Mesothelial cell of epicardium (in vitro differentiated cells): Measurements from ENCODE around the gene NUBPL. TPM values are rescaled to one million over a fixed set of nuclear protein-coding genes. Genes with fewer than 3 reads are reported as not detected.
A peak's percentile ranks its signal among the peaks of the same experiment; 100 is the strongest.

Experiments
- DNase-seq, 2 experiments: peaks; one replicate each; pipeline ENCODE4 v3.0.0; 2021; ENCODE audit warnings: low spot score in 2 of 2; ENCODE audit not compliant: unreplicated experiment in 2 of 2
- H3K27ac Mint-ChIP-seq: 2 replicates; pipeline ENCODE4 v1.8.0; 2021; ENCODE audit warnings: mixed read lengths
- H3K27me3 Mint-ChIP-seq: 2 replicates; pipeline ENCODE4 v1.8.0; 2021; ENCODE audit warnings: low read depth, mixed read lengths
- H3K36me3 Mint-ChIP-seq: 2 replicates; pipeline ENCODE4 v1.8.0; 2021; ENCODE audit warnings: mixed read lengths
- H3K4me1 Mint-ChIP-seq: 2 replicates; pipeline ENCODE4 v1.8.0; 2021; ENCODE audit warnings: mixed read lengths
- H3K4me3 Mint-ChIP-seq: 2 replicates; pipeline ENCODE4 v1.8.0; 2021; ENCODE audit warnings: mild to moderate bottlenecking, moderate library complexity, mixed read lengths
- H3K9me3 Mint-ChIP-seq: 2 replicates; pipeline ENCODE4 v1.8.0; 2021; ENCODE audit warnings: mixed read lengths
- CTCF ChIP-seq: fragments of 200-600 bp; sonication (generic); IDR thresholded peaks from one replicate; pipeline ENCODE4 v1.5.0; 2021; ENCODE audit warnings: antibody characterized with exemption; ENCODE audit not compliant: unreplicated experiment
- total RNA-seq: library from RNA; stranded (reverse); gene quantifications from 3 replicates; pipeline ENCODE4 v1.2.1, GENCODE V29; 2021

The NUBPL gene
- total RNA-seq, 1 donor from 2014 or later, result 19.7 TPM

- TF ChIP-seq CTCF, result no peak
- H3K36me3 Mint-ChIP-seq, result no peaks in the 10 kb centered on the region
Measured at GRCh38 chr14:31549817-31550216, 11.4 kb upstream of the NUBPL start.

GRCh38 chr14:31550589-31550988, 10.6 kb upstream of the NUBPL start:
- H3K4me1 Mint-ChIP-seq, result peaks cover 2% of the 10 kb centered on the region
- H3K4me3 Mint-ChIP-seq, result no peak overlapping the region
- no peak for TF ChIP-seq CTCF
- H3K36me3 Mint-ChIP-seq, result no peaks in the 10 kb centered on the region
- no peak overlapping the region for H3K27ac Mint-ChIP-seq
- no peak for DNase-seq
- peaks cover 16% of the 10 kb centered on the region for H3K9me3 Mint-ChIP-seq
- peaks cover 48% of the 10 kb centered on the region for H3K27me3 Mint-ChIP-seq

More at GRCh38 chr14:31549817-31550216, 11.4 kb upstream of the NUBPL start:
- Mint-ChIP-seq H3K4me3 (no peak overlapping the region), H3K9me3 (peaks cover 16% of the 10 kb centered on the region), H3K27ac (no peak overlapping the region), H3K4me1 (peaks cover 6% of the 10 kb centered on the region), H3K27me3 (peaks cover 44% of the 10 kb centered on the region)
- DNase-seq, result no peak

- H3K27ac Mint-ChIP-seq, result no peak overlapping the region
- H3K36me3 Mint-ChIP-seq, result no peaks in the 10 kb centered on the region
- no peaks in the 10 kb centered on the region for H3K9me3 Mint-ChIP-seq
- H3K27me3 Mint-ChIP-seq, result peaks cover 47% of the 10 kb centered on the region
- TF ChIP-seq CTCF, result no peak
- no peak for DNase-seq
- H3K4me1 Mint-ChIP-seq, result peaks cover 2% of the 10 kb centered on the region
- no peak overlapping the region for H3K4me3 Mint-ChIP-seq
Measured at GRCh38 chr14:31556191-31556590, 5.0 kb upstream of the NUBPL start.

DNA sequence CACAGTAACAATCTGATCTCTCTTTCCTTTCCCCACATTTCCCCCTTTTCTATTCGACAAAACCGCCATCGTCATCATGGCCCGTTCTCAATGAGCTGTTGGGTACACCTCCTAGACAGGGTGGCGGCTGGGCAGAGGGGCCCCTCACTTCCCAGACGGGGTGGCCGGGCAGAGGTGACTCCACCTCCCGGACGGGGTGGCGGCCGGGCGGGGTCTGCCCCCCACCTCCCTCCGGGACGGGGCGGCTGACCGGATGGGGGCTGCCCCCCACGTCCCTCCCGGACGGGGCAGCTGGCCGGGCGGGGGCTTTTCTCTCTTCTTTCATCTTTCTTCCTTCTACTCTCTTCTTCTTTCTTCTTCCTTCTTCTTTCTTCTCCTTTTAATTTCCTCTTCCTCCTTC, 1.3 kb upstream of the NUBPL start:
- Mint-ChIP-seq H3K27ac (no peak overlapping the region), H3K9me3 (no peaks in the 10 kb centered on the region), H3K4me3 (peak overlapping the region; percentile 98), H3K36me3 (no peaks in the 10 kb centered on the region), H3K27me3 (peaks cover 25% of the 10 kb centered on the region), H3K4me1 (peaks cover 20% of the 10 kb centered on the region)
- no peak for TF ChIP-seq CTCF
- peak in 1 of 2 experiments; percentile 19 for DNase-seq

GRCh38 chr14:31560759-31561154, 447 bp upstream of the NUBPL start:
- H3K4me1 Mint-ChIP-seq, result peaks cover 20% of the 10 kb centered on the region
- no peak for DNase-seq
- H3K27ac Mint-ChIP-seq, result peak overlapping the region; percentile 99
- H3K9me3 Mint-ChIP-seq, result no peaks in the 10 kb centered on the region
- H3K4me3 Mint-ChIP-seq, result peak overlapping the region; percentile 98
- no peaks in the 10 kb centered on the region for H3K36me3 Mint-ChIP-seq
- no peak for TF ChIP-seq CTCF
- H3K27me3 Mint-ChIP-seq, result peaks cover 21% of the 10 kb centered on the region

GRCh38 chr14:31564194-31564593, 3.0 kb downstream of the NUBPL start:
- no peak for DNase-seq
- Mint-ChIP-seq H3K27me3 (peaks cover 2% of the 10 kb centered on the region), H3K27ac (no peak overlapping the region)

More at GRCh38 chr14:31564194-31564593, 3.0 kb downstream of the NUBPL start:
- Mint-ChIP-seq H3K9me3 (no peaks in the 10 kb centered on the region), H3K36me3 (peaks cover 2% of the 10 kb centered on the region), H3K4me3 (no peak overlapping the region), H3K4me1 (peaks cover 23% of the 10 kb centered on the region)
- no peak for TF ChIP-seq CTCF
